ENCODE results near the gene DPP10.

- TF ChIP-seq CTCF (IDR thresholded peaks at IDR 0.05; ENCODE audit: low read depth, low read length, missing input control): no peak
- TF ChIP-seq EGR1 (IDR thresholded peaks at IDR 0.05; ENCODE audit: low read depth in 2 of 2): no peak
- TF ChIP-seq MAX (IDR thresholded peaks at IDR 0.05): no peak
- TF ChIP-seq HNF4G (IDR thresholded peaks at IDR 0.05): no peak
- TF ChIP-seq TAF1 (conservative IDR thresholded peaks at IDR 0.05): no peak
- TF ChIP-seq FOXA1 (IDR thresholded peaks at IDR 0.05): no peak
- no peak for TF ChIP-seq YY1 (IDR thresholded peaks at IDR 0.05)
- TF ChIP-seq RAD21 (IDR thresholded peaks at IDR 0.05): no peak
Observed at GRCh38 chr2:115874427-115874826, 1432.0 kb downstream of the DPP10 start.

All from liver (tissue), 3 donors.